Right ventricle myocardium inferior (tissue), 1 donor: ENCODE data around the gene UBE2L5. TPM values are rescaled to one million over a fixed set of nuclear protein-coding genes. Genes with fewer than 3 reads are reported as not detected.
A peak's percentile ranks its signal among the peaks of the same experiment; 100 is the strongest.

Experiments
- ATAC-seq: fragments of 200-7000 bp; cut with Tn5 transposase; one replicate; pipeline ENCODE4 v1.9.1; 2020; ENCODE audit warnings: mild to moderate bottlenecking, moderate library complexity
- DNase-seq: peaks from one replicate; pipeline ENCODE4 v3.0.0; 2021; ENCODE audit errors: missing footprints
- intact Hi-C: fragments of 100-400 bp; cut with DNase I; formaldehyde crosslinking; loops from one replicate; pipeline ENCODE4 v1.11.0; 2022
- total RNA-seq: library from RNA; stranded (reverse); fragmentation: NEBNext Ultra II Directional; extraction: Animal tissue kit (Norgen Biotek cat#: 25700); gene quantifications from one replicate; pipeline ENCODE4 v1.2.1, GENCODE V29; 2021
- donor health status: DM: no; HTN: yes; CAD: no; lungs with severe emphysema.

UBE2L5 gene
- total RNA-seq, 1 donor from 2014 or later = not detected

DNA sequence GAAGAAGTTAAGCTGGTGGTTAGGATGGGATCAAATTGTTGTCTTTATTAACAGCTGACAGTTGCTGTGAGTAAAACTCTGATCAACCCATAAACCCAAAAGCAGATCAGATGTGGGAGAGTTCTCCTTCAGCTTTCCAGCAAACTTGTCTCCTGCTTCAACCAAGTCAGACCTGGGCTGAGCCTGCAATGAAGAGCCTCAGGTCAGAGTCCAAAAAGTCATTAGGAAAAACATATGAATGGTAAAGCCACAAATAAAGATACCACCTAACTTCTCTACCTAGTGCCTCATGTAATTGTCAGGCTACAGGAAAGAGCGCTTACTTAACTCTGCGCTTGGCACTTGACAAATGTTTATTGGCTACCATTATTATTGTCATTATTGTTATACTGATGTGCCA, 21.9 kb upstream of the UBE2L5 start:
- DNase-seq = no peak
- intact Hi-C loops = loop anchor here (10.0 kb wide), 1 partner anchor 404 kb away; no protein-coding TSS in a partner anchor
- ATAC-seq = no peak

DNA sequence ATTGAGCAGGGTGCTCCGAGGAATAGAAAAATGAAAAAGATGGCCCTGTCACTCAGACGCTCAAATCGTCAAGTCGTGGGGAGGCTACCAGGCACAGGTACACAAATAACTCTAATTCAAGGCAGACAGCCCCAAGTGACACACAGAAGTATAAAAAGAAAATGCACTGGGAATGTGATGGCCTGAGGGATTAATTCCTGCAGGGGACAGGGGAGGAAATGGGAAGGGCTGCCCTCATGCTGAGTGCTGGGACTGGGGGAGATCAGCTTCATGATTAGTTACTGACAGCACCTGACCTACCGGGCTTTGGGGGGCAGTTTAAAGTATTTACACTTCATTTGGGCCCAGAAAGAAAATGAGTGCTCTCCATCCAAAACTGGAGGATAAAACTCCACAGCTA, 20.9 kb upstream of the UBE2L5 start:
- ATAC-seq (no peak), DNase-seq (no peak)
- intact Hi-C loops = loop anchor here (10.0 kb wide), 1 partner anchor 403 kb away; no protein-coding TSS in a partner anchor

DNA sequence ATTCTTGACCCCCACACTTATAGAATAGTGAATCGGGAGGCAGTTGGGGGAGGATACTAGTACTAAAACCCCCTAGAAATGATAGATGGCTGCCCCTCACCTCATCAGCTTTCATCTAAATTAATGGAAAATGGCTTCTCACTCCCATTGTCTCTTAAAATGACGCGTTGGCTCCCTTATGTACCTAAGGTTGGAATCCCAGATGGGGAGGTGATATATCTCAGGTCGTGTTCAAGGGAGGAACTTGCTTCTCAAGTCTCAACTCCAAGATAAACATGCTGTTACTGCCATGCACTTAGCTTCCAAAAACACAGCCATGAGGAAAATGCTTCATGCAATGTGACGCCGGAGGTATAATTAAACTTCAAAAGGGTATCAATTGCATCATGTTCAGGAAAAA, 18.8 kb upstream of the UBE2L5 start:
- no peak for ATAC-seq
- DNase-seq = no peak
- intact Hi-C loops = loop anchor here (10.0 kb wide), 1 partner anchor 401 kb away; no protein-coding TSS in a partner anchor

DNA sequence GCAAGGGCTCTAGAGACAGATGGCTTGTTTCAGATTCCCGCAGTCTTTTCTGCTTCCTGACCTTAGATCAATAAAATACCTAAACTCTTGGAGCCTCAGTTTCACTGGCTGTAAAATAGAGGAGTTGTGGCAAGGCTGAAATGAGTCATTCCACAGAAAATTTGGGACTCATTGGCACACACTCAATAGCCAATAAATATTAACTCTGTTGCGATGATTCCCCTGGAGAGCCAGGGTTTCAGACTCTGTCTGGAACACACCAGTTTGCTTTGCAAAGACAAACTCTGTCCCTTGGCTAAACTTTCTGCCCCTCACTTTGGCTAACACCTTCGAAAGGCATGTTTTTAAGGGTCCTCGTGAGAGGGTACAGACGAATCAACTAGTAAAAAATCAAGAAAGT, 18.1 kb upstream of the UBE2L5 start:
- intact Hi-C loops = loop anchor here (10.0 kb wide), 1 partner anchor 401 kb away; no protein-coding TSS in a partner anchor
- ATAC-seq (no peak), DNase-seq (no peak)

DNA sequence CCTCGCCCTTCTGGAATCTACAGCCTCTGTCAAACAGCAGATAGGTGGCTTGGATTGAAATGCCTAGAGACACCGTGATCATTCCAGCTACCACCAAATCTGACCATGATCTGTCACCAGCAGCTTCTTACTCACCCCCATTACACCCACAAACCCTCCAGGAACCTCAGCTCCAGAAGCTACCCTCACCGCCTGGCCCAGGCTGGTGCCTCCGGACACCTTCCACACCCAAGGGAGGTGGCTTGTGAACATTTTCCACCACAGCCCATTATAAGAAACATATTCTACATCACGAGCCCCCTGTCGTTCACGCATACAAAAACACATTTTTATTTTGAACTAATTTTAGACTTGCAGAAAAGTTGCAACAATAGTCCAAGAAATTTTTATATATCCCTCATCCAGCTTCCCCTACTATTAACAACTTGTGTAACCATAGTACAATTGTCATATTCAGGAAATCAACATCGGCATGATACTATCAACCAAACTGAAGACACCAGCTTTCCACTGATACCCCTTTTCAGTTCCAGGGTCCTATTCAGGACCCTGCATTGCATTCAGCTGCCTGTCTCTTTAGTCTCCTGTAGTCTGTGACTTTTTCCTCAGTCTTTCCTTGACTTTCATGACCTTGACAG, 15.4 kb upstream of the UBE2L5 start:
- intact Hi-C loops = loop anchor here (5.0 to 10.0 kb wide), 4 partner anchors 55 to 398 kb away; no protein-coding TSS in a partner anchor
- ATAC-seq (no peak), DNase-seq (no peak)

DNA sequence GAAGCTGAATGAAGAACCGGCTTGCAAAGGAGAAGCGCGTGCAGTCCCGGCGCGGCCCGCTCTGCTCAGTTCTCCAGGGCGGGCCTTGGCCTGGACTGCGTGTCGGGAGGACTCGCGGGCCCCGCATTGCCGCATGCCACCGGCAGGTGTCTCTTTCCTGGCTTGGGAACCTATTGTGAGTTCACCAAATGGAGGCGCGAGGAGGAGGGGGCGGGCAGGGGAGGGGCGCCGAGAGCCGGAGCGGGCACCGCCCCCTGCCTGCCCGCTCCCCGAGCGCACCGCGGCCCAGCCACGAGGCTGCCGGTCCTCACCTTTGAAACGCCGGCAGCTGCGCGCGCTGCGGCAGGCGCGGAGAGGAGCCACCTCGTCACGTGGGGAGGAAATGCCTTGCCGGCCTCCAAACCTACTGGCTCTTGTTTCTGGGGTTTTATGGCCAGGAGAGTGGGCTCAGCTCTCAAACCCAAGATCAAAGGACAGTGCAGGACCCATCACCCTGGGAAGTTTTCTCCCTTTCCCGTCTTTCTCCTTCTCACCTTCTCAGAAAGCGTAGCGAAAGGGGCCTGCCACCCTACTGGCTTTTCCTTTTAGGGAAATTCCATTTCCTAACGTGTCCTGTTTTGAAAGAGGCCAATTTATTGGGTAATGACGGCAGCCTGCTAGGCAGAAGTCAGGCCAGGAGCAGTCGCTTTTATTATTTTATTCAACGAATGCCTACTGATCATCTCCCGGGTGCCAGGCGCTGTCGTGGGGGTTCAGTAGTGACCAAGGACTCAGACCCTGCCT, 13.8 kb upstream of the UBE2L5 start:
- intact Hi-C loops = loop anchor here (5.0 to 10.0 kb wide), 4 partner anchors 54 to 396 kb away; no protein-coding TSS in a partner anchor
- peak; percentile 97 for DNase-seq
- peak; percentile 94 for ATAC-seq

DNA sequence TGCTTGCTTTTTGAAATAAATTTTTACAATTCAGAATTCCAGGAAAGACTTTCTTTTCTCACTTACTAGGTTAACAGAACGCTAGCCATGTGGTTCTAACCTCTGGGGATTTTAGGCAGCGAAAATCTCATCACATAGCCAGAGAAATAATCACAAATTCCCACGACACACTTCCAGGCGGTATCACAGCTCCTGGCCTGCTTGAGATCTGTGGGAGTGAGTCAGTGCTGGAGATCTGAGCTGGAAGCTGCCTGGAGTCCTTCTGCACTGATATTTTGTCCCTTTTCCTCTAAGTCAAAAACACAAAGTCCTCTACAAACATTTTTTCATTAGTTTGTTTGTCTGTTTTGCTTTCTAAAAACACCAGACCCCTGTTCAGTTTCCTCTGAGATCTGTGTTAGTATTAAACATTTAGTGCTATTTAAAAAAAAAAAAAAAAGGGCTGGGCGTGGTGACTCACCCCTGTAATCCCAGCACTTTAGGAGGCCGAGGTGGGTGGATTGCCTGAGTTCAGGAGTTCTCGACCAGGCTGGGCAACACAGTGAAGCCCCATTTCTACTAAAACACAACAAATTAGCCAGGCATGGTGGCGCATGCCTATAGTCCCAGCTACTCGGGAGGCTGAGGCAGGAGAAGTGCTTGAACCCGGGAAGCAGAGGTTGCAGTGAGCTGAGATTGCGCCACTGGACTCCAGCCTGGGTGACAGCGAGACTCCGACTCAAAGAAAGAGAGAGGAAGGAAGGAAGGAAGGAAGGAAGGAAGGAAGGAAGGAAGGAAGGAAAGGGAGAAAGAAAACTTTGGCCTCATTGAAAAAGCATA, 12.2 kb upstream of the UBE2L5 start:
- DNase-seq (no peak), ATAC-seq (peak; percentile 73)
- intact Hi-C loops = loop anchor here (5.0 to 10.0 kb wide), 4 partner anchors 52 to 395 kb away; no protein-coding TSS in a partner anchor

DNA sequence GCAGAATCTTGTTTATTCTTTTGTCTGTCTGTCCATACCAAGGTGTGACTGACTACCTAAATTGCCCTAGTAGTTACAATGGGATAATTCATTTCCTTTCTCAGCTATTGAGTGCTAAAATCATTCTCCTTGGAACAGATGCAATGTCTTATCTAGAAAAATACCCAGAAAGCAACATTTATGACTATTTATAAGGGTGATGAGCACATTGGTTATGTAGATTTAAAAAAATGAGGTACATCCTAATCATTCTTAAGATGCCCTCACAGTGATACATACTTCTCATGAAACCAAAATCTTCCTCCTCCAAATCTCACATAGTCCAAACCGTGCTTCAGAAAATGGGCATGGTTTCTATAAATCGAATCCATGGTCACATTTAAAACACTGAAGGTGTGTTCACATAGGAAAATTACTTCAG, 11.6 kb upstream of the UBE2L5 start:
- intact Hi-C loops = no loop called here
- DNase-seq (no peak), ATAC-seq (no peak)

DNA sequence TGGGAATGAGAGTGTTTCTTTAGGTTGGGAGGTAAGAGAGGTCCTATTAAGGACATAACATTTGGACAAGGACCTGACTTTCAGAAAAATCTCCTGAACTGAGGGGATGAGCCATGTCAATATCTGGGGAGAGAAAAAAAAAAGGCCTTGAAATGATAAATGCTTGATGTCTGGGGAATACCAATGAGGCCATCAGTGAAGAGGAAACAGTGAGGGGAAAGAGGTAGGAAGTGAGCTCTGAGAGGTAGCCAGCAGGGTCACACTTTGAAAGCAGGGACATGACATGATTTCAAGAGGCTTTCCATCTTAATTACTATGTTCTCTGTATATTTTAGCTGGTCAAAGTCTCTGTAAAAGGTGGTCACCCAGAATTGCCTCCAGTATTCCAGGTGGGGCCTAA, 9.9 kb upstream of the UBE2L5 start:
- no peak for ATAC-seq
- intact Hi-C loops = no loop called here
- DNase-seq = no peak

DNA sequence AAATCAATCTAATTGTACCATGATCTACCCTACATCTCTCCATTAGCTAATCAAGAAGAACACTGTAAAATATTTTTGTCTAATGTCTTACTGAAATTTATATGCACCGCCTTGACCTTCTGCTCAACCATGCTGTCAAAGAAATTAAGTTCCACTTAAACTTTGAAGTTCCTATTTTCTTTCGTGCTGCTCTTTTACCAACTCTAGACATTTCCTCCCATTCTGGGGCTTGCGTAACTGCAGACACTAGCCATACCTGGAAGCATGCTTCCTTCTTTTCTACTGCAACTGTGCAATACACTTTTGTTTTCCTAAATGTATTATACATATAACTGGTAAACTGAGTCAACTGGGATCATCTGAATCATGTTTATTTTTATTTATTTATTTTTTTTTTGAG, 8.5 kb upstream of the UBE2L5 start:
- ATAC-seq (no peak), DNase-seq (no peak)
- intact Hi-C loops = no loop called here

DNA sequence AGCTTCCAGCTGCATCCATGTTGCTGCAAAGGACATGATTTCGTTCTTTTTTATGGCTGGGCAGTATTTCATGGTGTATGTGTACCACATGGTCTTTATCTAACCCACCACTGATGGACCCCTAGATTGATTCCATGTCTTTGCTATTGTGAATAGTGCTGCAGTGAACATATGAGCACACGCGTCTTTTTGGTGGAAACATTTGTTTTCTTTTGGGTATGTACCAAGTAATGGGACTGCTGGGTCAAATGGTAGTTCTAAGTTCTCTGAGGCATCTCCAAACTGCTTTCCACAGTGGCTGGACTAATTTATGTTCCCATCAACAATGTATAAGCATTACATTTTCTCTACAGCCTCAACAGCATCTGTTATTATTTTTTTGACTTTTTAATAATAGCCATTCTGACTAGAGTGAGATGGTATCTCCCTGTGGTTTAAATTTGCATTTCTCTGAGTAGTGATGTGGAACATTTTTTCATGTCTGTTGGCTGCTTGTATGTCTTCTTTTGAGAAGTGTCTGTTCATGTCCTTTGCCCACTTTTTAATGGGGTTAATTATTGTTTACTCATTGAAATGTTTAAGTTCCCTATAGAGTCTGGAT, 6.8 kb upstream of the UBE2L5 start:
- intact Hi-C loops = no loop called here
- DNase-seq = no peak
- no peak for ATAC-seq

DNA sequence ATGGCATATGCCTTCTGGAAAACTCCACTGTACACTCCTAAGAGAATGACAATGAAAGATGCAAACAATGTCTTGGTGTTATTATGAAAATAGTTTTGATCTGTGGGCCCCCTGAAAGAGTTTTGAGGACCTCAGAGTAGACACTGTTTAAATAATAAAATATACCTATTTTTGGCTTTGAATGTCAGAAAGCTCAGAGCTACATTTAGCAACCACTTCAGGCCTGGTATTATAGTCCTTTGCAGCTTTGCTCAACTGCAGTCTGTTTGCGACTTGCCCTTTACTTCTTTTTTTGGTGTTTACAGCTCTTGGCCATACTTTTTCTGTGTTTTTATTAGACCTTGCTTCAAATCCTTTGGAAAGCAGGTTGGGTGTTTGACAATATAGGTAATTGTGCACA, 5.8 kb upstream of the UBE2L5 start:
- ATAC-seq (no peak), DNase-seq (no peak)
- intact Hi-C loops = no loop called here

DNA sequence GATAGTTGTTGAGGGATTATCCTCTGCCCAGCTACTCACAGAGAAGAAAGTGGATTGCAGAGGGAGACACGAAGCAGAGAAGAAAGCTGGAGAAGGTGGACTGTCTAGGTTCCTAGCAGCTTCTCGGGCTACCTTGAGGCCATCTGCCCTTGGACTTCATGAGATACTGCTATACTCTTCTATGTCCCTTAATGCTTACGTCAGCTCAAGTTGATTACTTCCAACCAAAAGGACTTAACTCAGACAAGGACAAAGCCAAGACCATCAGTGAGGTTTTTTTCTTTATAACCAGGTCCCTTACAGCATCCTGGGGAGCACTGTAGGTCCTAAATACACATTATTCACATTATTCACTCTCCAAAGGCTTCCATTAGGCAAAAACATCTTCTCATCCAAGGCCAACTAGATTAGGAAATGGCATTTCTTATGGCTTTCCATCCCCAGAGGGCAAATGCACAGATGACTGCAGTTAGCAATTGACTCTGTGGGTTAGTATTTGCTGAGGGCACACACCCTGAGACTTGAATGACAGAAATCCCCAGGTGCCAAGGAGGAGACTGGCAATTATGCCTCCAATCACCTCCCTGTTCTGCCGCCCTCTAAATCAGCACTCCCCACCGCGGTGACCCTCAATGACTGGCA, 4.1 kb upstream of the UBE2L5 start:
- no peak for DNase-seq
- ATAC-seq = no peak
- intact Hi-C loops = no loop called here

DNA sequence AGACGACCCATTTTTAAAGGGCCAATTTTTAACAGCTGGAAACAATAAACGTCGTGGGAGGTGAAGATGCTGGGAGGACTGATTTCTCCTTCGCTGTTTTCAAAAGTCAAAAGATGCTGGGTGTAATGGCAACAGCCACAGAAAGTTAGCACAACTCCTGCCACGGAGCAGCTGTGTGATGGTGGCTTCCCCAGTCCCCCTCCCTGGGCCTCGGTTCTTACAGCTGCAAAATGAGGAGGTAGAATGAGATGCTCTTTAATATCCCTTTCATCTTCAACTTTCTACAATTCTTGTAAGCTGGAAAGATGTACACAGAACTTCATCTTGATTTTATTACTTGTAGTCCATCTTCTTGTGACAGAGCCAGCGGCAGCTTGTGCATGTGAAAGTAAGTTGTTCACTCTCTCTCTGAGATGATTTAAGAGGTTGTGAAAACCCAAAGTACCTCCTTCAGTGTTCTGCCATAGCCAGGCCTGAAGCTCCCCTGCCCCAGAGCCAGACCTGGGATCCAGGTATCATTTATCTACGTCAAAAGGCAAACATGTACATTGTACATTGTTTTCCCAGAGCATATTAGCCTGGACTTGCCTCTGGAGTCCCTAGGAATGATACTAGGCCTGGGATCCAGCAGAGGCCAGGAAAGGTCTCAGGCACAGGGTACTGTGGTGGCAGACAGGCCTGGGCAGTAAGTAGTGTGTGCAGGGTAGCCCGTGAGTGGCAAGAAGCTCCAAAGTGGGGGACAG, 3.4 kb upstream of the UBE2L5 start:
- no peak for ATAC-seq
- no peak for DNase-seq
- intact Hi-C loops = no loop called here

DNA sequence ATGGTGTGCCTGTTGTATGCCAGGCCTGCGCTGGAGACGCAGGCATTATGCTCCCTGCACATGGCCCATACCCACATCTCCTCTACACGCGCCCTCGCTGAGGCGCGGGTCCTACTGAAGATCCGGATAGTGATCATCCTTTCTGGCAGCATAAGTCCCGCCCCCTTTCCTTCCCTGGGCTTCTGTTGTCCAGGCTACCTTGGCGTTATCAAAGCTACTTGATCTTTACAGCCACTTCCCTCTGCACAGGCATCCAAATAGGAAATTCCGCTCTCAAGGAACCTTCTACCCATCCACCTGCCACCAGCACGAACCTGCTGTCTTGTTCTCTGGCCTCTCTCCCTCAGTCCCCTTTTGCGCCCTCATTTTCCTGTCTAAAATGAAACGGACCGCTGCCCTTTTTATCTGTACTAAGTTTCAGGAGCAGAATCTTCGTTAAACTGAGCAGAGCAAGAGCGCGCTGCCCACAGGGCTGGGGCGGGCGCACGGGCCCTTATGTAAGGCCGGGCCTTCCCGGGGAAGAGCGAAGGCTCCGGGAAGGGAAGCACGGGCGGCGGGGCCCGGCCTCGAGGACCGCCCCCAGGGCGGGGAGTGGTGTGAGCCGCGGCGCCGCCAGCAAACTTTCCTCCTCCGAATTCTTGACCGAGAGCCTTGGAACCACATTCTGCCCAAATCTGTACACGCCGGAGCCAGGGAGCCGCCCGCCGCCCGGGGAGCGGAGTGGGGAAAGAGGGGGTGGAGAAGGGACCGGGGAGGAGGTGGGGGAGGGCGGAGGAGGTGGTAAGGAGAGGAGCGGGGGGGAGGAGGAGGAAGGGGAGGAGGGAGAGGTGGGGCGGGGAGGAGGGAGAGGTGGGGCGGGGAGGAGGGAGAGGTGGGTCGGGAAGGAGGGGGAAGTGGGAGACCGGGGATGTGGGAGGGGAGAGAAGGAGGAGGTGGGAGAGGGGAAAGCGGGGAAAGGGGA, 920 bp upstream of the UBE2L5 start:
- DNase-seq = peak; percentile 94
- intact Hi-C loops = loop anchor here (1.0 to 2.0 kb wide), 2 partner anchors 23 to 43 kb away; no protein-coding TSS in a partner anchor

DNA sequence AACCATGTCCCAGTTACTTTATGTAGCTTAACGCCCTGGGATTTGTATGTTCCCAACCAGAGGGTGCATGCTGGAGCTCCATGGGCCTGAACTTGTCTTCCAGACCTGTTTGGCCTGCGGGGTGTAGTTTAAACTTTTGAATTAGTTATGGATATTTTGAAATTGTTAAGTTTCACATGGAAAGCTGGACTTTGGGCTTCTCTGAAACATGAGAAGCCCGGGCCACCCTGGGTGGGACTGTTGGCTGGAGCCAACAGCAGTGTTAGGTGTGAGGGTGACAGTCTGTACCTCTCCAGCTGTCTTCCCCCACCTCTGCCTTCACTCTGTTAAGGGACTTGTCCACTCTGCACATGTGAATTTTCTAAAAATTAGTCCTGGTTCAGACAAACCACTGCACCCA, 1.6 kb downstream of the UBE2L5 start:
- no peak for ATAC-seq
- no peak for DNase-seq
- intact Hi-C loops = loop anchor here (2.0 kb wide), 1 partner anchor 21 kb away; no protein-coding TSS in a partner anchor

More for the DNA sequence above, 920 bp upstream of the UBE2L5 start:
- peak; percentile 93 for ATAC-seq
